GM18870 (cell line): ENCODE results near the gene SYNE2.
"Not testable (repeated sequence)": the region's sequence is repeated elsewhere in the genome, so short reads cannot be mapped to it uniquely, and the experiment has no call there.

ENCODE experiments used
- ATAC-seq: cut with Tn5 transposase; IDR thresholded peaks from one replicate; pipeline ENCODE4 v1.9.1; 2021; ENCODE audit warnings: moderate library complexity; ENCODE audit not compliant: unreplicated experiment

Gene SYNE2, protein sequence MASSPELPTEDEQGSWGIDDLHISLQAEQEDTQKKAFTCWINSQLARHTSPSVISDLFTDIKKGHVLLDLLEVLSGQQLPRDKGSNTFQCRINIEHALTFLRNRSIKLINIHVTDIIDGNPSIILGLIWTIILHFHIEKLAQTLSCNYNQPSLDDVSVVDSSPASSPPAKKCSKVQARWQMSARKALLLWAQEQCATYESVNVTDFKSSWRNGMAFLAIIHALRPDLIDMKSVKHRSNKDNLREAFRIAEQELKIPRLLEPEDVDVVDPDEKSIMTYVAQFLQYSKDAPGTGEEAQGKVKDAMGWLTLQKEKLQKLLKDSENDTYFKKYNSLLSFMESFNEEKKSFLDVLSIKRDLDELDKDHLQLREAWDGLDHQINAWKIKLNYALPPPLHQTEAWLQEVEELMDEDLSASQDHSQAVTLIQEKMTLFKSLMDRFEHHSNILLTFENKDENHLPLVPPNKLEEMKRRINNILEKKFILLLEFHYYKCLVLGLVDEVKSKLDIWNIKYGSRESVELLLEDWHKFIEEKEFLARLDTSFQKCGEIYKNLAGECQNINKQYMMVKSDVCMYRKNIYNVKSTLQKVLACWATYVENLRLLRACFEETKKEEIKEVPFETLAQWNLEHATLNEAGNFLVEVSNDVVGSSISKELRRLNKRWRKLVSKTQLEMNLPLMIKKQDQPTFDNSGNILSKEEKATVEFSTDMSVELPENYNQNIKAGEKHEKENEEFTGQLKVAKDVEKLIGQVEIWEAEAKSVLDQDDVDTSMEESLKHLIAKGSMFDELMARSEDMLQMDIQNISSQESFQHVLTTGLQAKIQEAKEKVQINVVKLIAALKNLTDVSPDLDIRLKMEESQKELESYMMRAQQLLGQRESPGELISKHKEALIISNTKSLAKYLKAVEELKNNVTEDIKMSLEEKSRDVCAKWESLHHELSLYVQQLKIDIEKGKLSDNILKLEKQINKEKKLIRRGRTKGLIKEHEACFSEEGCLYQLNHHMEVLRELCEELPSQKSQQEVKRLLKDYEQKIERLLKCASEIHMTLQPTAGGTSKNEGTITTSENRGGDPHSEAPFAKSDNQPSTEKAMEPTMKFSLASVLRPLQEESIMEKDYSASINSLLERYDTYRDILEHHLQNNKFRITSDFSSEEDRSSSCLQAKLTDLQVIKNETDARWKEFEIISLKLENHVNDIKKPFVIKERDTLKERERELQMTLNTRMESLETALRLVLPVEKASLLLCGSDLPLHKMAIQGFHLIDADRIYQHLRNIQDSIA (N-terminal part only)

DNA sequence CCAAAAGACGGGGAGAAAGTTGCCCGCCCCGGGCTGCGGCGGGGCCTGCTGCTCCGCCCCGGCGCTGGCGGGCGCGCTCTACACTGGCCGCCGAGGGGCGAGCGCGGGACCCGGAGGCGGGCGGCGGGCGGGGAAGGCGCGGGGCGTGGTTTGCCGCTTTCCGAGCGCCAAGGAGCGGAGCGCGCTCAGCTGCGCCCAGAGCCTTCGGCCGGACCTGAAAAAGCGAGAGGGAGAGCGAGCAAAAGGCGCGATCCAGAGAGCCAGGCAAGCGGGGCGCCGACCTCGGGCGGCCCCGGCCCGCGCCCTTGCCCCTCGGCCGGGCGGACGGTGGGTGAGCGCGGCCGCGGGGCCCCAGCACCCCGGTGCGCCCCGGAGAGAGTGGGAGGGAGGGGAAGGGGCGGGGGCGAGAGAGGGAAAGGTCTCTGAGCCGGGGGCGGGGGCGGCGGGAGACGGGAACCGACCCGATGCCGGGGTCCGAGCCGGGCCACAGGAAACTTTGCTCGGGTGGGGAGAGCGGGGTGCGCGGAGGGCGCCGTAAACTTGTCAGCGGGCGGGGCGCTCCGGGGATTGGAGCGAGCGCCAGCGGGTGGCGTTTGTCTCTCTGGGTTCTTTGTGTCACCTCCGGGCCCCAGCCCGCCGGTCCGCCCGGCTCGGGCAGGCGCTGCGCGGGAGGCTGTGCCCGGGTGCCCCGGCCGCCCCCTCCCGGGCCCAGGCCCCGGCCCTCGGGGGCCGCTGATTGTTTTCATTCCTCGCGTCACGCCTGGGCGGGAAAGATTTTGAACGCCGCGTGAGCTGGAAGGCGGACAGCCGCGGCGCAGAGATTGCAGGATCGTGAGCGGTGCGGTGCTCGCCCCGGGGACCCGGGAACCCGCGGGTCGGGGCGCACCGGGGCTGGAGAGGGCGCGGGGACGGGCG is at the start of gene SYNE2:
TSS of gene SYNE2 (plus strand) at position 188 of the 915 bp plus-strand sequence. CDS start 56,145 bp downstream, outside the sequence.
- ATAC-seq: peak; percentile 52

GRCh38 chr14:63803221-63803791 is 49.5 kb upstream of the SYNE2 start:
- ATAC-seq: not testable (repeated sequence)

- not testable (repeated sequence) for ATAC-seq
Measured at GRCh38 chr14:63806064-63806463, 46.7 kb upstream of the SYNE2 start.

GRCh38 chr14:63811692-63812091 is 41.1 kb upstream of the SYNE2 start:
- not testable (repeated sequence) for ATAC-seq

GRCh38 chr14:63833728-63834127 is 19.1 kb upstream of the SYNE2 start:
- no peak for ATAC-seq

GRCh38 chr14:63840981-63841380 is 11.8 kb upstream of the SYNE2 start:
- no peak for ATAC-seq

- no peak for ATAC-seq
Measured at GRCh38 chr14:63843796-63844195, 9.0 kb upstream of the SYNE2 start.

- no peak for ATAC-seq
Measured at GRCh38 chr14:63848890-63849289, 3.9 kb upstream of the SYNE2 start.

GRCh38 chr14:63852271-63852816 is 460 bp upstream of the SYNE2 start:
- peak; percentile 7 for ATAC-seq

GRCh38 chr14:63853831-63854293 is 1.1 kb downstream of the SYNE2 start:
- peak; percentile 47 for ATAC-seq

- ATAC-seq: no peak
Measured at GRCh38 chr14:63854330-63854729, 1.5 kb downstream of the SYNE2 start.

GRCh38 chr14:63855281-63855680 is 2.5 kb downstream of the SYNE2 start:
- no peak for ATAC-seq

GRCh38 chr14:63857466-63858030 is 4.7 kb downstream of the SYNE2 start:
- ATAC-seq: no peak

GRCh38 chr14:63860146-63860545 is 7.3 kb downstream of the SYNE2 start:
- ATAC-seq: no peak

DNA sequence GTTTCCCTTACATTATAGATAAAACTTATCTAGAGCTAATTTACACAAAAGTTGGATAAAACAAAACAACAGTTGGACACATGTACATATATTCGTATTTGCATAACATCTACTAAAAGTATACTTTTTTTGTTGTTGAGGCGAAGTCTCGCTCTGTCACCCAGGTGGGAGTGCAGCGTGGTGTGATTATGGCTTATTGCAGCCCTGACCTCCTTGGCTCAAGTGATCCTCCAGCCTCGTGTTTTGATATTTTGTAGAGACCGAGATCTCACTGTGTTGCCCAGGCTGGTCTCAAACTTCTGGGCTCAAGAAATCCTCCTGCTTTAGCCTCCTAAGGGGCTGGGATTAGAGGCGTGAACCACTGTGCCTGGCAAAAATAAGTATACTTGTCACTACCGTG is 9.4 kb downstream of the SYNE2 start:
- ATAC-seq: no peak

DNA sequence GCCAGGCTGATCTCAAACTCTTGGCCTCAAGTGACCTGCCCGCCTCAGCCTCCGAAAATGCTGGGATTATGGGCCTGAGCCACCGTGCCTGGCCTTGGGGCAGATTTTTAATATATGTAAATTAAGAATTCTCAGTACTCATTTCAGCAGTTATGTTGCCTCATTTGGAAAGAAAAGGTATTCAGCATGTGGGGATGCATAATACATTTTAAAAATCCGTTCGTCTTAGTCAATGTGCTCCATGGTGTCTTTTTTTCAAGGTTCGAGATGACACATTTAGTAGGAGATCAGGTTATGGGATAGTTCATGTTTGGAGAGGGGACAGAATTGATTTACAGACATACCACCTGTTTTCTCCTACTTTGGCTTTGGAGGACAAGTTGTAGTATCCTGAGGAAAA is 10.2 kb downstream of the SYNE2 start:
- ATAC-seq: no peak

- ATAC-seq: peak; percentile 35
Measured at GRCh38 chr14:63864775-63865174, 12.0 kb downstream of the SYNE2 start.

DNA sequence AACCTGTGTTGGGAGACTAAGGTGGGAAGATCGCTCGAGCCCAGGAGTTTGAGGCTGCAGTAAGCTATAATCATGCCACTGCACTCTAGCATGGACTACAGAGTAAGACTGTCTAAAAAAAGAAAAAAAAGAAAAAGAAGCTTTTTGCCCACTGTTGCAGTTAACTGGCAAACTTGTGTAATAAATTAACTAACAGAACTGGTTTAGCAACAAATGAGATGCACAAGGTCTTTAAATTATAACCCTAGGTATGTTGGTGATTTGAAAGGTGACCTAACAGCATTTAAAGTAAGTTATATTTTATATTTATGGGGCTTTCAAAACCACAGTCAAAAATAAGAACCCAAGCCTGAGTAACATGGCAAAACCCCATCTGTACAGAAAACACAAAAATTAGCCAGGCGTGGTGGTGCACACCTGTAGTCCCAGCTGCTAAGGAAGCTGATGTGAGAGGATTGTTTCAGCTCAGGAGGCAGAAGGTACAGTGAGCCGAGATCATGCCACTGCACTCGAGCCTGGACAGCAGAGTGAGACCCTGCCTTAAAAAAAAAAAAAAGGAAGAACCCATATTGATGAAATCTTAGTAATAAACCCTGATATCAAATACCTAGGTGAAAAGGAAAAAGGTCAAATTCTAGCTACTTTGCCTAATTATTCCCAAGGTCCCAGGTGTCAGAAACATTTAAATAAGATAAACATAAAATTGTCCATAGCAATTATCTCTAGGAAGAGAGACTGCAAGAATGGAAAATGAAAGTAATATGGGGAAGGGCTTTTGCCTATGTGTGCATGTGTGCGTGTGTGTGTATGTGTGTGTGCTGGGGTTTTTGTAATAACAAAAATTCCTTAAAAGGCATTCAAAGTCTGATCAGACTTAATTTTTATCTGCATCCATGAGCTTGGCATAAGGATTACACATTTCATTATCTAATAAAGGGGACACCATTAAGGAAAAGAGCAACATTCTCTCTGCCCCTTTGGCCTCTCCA is 15.4 kb downstream of the SYNE2 start:
- no peak for ATAC-seq
